SKM-1 (cell line): ENCODE results near the gene SHLD3.
"Not testable (repeated sequence)": the region's sequence is repeated elsewhere in the genome, so short reads cannot be mapped to it uniquely, and the experiment has no call there.

ENCODE experiments used
- DNase-seq: peaks from one replicate; lab custom pipeline; 2025; ENCODE audit not compliant: unreplicated experiment; lab: John Stamatoyannopoulos, UW

The SHLD3 gene

GRCh38 chr5:65624571-65625555 lies at the start of gene SHLD3, which contains the start of gene TRAPPC13:
Gene SHLD3 (plus strand): TSS chr5:65625027. CDS start chr5:65629588, 4,561 bp downstream.
Gene TRAPPC13 (plus strand): TSS chr5:65625027. CDS start chr5:65625061, 34 bp downstream.
- DNase-seq = peak; percentile 83

- no peak for DNase-seq
Observed at GRCh38 chr5:65577141-65577540, 47.7 kb upstream of the SHLD3 start.

GRCh38 chr5:65588694-65589093 lies 36.1 kb upstream of the SHLD3 start:
- DNase-seq = no peak

- DNase-seq = not testable (repeated sequence)
Observed at GRCh38 chr5:65601761-65602160, 23.1 kb upstream of the SHLD3 start.

- no peak for DNase-seq
Observed at GRCh38 chr5:65611524-65611923, 13.3 kb upstream of the SHLD3 start.

GRCh38 chr5:65612298-65612907 lies 12.4 kb upstream of the SHLD3 start:
- no peak for DNase-seq

- DNase-seq = no peak
Observed at GRCh38 chr5:65620021-65620420, 4.8 kb upstream of the SHLD3 start.

GRCh38 chr5:65621961-65622360 lies 2.9 kb upstream of the SHLD3 start:
- DNase-seq = not testable (repeated sequence)

- DNase-seq = no peak
Observed at GRCh38 chr5:65623482-65623881, 1.3 kb upstream of the SHLD3 start.

- DNase-seq = peak; percentile 83
Observed at GRCh38 chr5:65624025-65624570, 729 bp upstream of the SHLD3 start, which contains the start of gene TRIM23. Gene TRIM23 (minus strand): TSS chr5:65624333. CDS start chr5:65624274, 59 bp downstream.

- DNase-seq = no peak
Observed at GRCh38 chr5:65625743-65626142, 916 bp downstream of the SHLD3 start.

- DNase-seq = no peak
Observed at GRCh38 chr5:65630981-65631380, 6.2 kb downstream of the SHLD3 start.

GRCh38 chr5:65640240-65640639 lies 15.4 kb downstream of the SHLD3 start:
- no peak for DNase-seq

- DNase-seq = no peak
Observed at GRCh38 chr5:65646938-65647337, 22.1 kb downstream of the SHLD3 start.

GRCh38 chr5:65647941-65648340 lies 23.1 kb downstream of the SHLD3 start:
- no peak for DNase-seq

GRCh38 chr5:65651144-65651543 lies 26.3 kb downstream of the SHLD3 start:
- DNase-seq = no peak

- no peak for DNase-seq
Observed at GRCh38 chr5:65654713-65655112, 29.9 kb downstream of the SHLD3 start.

- DNase-seq = no peak
Observed at GRCh38 chr5:65663804-65664521, 39.1 kb downstream of the SHLD3 start.

- DNase-seq = no peak
Observed at GRCh38 chr5:65668696-65669095, 43.9 kb downstream of the SHLD3 start.

- DNase-seq = no peak
Observed at GRCh38 chr5:65672796-65673195, 48.0 kb downstream of the SHLD3 start.

- no peak for DNase-seq
Observed at GRCh38 chr5:65674749-65675148, 49.9 kb downstream of the SHLD3 start.
